ENCODE measurements around the gene TDRD10.
A peak's percentile ranks its signal among the peaks of the same experiment; 100 is the strongest.
"Not testable (repeated sequence)": the region's sequence is repeated elsewhere in the genome, so short reads cannot be mapped to it uniquely, and the experiment has no call there.

Gene TDRD10

GRCh38 chr1:154517661-154518060 lies 15.6 kb downstream of the TDRD10 start:
- no peak for DNase-seq (ENCODE audit: low spot score)

GRCh38 chr1:154519591-154519991 lies 17.6 kb downstream of the TDRD10 start:
- DNase-seq (ENCODE audit: low spot score), result no peak

- no peak for DNase-seq (ENCODE audit: low spot score)
Observed at GRCh38 chr1:154520333-154520732, 18.3 kb downstream of the TDRD10 start.

- DNase-seq (ENCODE audit: low spot score), result no peak
Observed at GRCh38 chr1:154521695-154522094, 19.7 kb downstream of the TDRD10 start.

GRCh38 chr1:154524881-154525280 lies 22.9 kb downstream of the TDRD10 start:
- DNase-seq (ENCODE audit: low spot score), result no peak

- no peak for DNase-seq (ENCODE audit: low spot score)
Observed at GRCh38 chr1:154527192-154527591, 25.2 kb downstream of the TDRD10 start.

- DNase-seq (ENCODE audit: low spot score), result no peak
Observed at GRCh38 chr1:154529308-154529707, 27.3 kb downstream of the TDRD10 start.

GRCh38 chr1:154531950-154532349 lies 29.9 kb downstream of the TDRD10 start:
- not testable (repeated sequence) for DNase-seq (ENCODE audit: low spot score)

GRCh38 chr1:154533952-154534844 lies 32.2 kb downstream of the TDRD10 start:
- no peak for DNase-seq (ENCODE audit: low spot score)

GRCh38 chr1:154536570-154536969 lies 34.6 kb downstream of the TDRD10 start:
- DNase-seq (ENCODE audit: low spot score), result no peak

- DNase-seq (ENCODE audit: low spot score), result no peak
Observed at GRCh38 chr1:154539486-154540483, 37.8 kb downstream of the TDRD10 start.

- no peak for DNase-seq (ENCODE audit: low spot score)
Observed at GRCh38 chr1:154541231-154541630, 39.2 kb downstream of the TDRD10 start.

- peak; percentile 68 for DNase-seq (ENCODE audit: low spot score)
Observed at GRCh38 chr1:154546264-154547063, 44.4 kb downstream of the TDRD10 start.

GRCh38 chr1:154547105-154547732 lies 45.2 kb downstream of the TDRD10 start:
- DNase-seq (ENCODE audit: low spot score), result no peak

- DNase-seq (ENCODE audit: low spot score), result no peak
Observed at GRCh38 chr1:154548028-154548427, 46.0 kb downstream of the TDRD10 start.

- DNase-seq (ENCODE audit: low spot score), result no peak
Observed at GRCh38 chr1:154549202-154549770, 47.3 kb downstream of the TDRD10 start.

- DNase-seq (ENCODE audit: low spot score), result no peak
Observed at GRCh38 chr1:154550070-154550469, 48.1 kb downstream of the TDRD10 start.

GRCh38 chr1:154550657-154551056 lies 48.6 kb downstream of the TDRD10 start:
- no peak for DNase-seq (ENCODE audit: low spot score)

- DNase-seq (ENCODE audit: low spot score), result no peak
Observed at GRCh38 chr1:154551474-154551873, 49.5 kb downstream of the TDRD10 start.

- DNase-seq (ENCODE audit: low spot score), result no peak
Observed at GRCh38 chr1:154552036-154552435, 50.0 kb downstream of the TDRD10 start.

All from kidney capillary endothelial cell (primary cell).